Chondrocyte (in vitro differentiated cells): ENCODE results near the gene CDK6. TPM values are rescaled to one million over a fixed set of nuclear protein-coding genes. Genes with fewer than 3 reads are reported as not detected.

Experiments used
- DNase-seq: peaks from one replicate; pipeline ENCODE4 v3.0.0; 2021; ENCODE audit warnings: mixed read lengths, low spot score
- H3K27ac Mint-ChIP-seq: one replicate; pipeline ENCODE4 v1.8.0; 2021; ENCODE audit warnings: mild to moderate bottlenecking, moderate library complexity, mixed read lengths; ENCODE audit not compliant: unreplicated experiment
- H3K27me3 Mint-ChIP-seq: 2 replicates; pipeline ENCODE4 v1.8.0; 2021; ENCODE audit warnings: low read depth, mixed read lengths
- H3K36me3 Mint-ChIP-seq: 2 replicates; pipeline ENCODE4 v1.8.0; 2021; ENCODE audit warnings: low read depth, mixed read lengths
- H3K4me1 Mint-ChIP-seq: 2 replicates; pipeline ENCODE4 v1.8.0; 2021; ENCODE audit warnings: low read depth, mild to moderate bottlenecking, mixed read lengths
- H3K4me3 Mint-ChIP-seq: one replicate; pipeline ENCODE4 v1.8.0; 2021; ENCODE audit warnings: mild to moderate bottlenecking, moderate library complexity, mixed read lengths; ENCODE audit not compliant: unreplicated experiment
- H3K9me3 Mint-ChIP-seq: 2 replicates; pipeline ENCODE4 v1.8.0; 2021; ENCODE audit warnings: low read depth, mixed read lengths
- total RNA-seq: library from RNA; stranded (reverse); gene quantifications from 3 replicates; pipeline ENCODE4 v1.2.1, GENCODE V29; 2021
- TF ChIP-seq, protein P1 (sequence below): fragments of 200-600 bp; sonication (generic); IDR thresholded peaks from 2 replicates; pipeline ENCODE4 v1.5.0; 2021; ENCODE audit warnings: antibody characterized with exemption, mild to moderate bottlenecking, moderate library complexity

CDK6 gene
- total RNA-seq, 1 donor from 2014 or later, result 162 TPM

DNA sequence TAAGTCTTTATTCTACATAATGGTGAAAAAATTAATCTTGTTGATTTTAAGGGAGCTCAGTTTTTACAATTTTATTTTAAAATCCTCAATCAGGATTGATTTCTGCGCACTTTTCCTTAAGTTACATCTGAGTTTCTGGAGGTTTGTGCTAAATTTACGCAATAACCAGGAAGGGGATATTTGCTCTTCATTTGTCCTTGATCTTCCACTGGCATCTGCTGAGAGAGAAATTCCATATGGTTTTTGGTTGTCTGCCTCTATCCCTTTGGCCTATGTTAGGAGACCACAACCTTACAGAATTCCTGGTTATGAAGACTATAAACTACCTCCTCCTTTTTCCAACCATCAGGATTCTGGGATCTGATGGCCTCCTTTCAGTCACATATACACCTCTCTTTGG lies 20.1 kb upstream of the CDK6 start:
- Mint-ChIP-seq H3K27me3 (no peaks in the 10 kb centered on the region), H3K36me3 (no peaks in the 10 kb centered on the region), H3K4me3 (no peak overlapping the region), H3K9me3 (no peaks in the 10 kb centered on the region), H3K27ac (no peak overlapping the region), H3K4me1 (peaks cover 19% of the 10 kb centered on the region)
- TF ChIP-seq, protein P1, sequence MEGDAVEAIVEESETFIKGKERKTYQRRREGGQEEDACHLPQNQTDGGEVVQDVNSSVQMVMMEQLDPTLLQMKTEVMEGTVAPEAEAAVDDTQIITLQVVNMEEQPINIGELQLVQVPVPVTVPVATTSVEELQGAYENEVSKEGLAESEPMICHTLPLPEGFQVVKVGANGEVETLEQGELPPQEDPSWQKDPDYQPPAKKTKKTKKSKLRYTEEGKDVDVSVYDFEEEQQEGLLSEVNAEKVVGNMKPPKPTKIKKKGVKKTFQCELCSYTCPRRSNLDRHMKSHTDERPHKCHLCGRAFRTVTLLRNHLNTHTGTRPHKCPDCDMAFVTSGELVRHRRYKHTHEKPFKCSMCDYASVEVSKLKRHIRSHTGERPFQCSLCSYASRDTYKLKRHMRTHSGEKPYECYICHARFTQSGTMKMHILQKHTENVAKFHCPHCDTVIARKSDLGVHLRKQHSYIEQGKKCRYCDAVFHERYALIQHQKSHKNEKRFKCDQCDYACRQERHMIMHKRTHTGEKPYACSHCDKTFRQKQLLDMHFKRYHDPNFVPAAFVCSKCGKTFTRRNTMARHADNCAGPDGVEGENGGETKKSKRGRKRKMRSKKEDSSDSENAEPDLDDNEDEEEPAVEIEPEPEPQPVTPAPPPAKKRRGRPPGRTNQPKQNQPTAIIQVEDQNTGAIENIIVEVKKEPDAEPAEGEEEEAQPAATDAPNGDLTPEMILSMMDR, result no peak
- DNase-seq, result no peak

DNA sequence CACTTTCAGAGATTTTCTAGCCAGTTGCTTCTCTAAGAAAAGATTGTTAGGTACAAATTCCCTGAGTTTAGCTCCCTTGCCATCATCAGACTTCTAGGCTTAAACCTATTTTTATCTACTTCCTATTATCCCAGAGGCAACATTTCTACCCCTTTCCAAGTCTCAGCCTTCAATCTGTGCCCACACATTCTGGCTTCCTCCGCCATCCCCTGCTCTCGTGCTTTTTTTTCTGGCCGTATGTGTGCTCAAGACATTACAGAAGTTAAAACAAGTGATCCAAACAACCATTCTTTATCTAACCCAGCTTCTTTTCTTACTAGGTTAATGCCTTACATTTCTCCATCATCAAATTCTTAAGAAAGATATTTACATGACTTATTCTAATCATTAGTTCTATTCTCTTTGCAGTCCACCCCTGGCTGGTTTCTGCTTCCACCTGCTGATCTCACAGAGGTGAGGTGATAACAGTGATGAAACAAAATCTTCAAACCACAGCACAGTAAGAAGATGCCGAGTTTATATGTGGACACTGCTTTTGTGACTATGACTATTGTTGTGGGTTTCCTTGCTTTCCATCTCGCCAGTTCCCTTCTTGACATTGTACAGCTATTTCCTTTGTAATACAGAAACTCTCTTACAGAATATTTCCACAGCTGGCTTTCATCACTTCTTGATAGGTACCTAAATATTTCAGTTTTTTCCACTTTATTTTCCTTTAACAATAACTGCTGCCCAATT lies 18.3 kb upstream of the CDK6 start:
- TF ChIP-seq, protein P1, result no peak
- no peaks in the 10 kb centered on the region for H3K36me3 Mint-ChIP-seq
- H3K4me3 Mint-ChIP-seq, result no peak overlapping the region
- no peaks in the 10 kb centered on the region for H3K27me3 Mint-ChIP-seq
- no peak for DNase-seq
- H3K9me3 Mint-ChIP-seq, result no peaks in the 10 kb centered on the region
- peaks cover 18% of the 10 kb centered on the region for H3K4me1 Mint-ChIP-seq
- no peak overlapping the region for H3K27ac Mint-ChIP-seq

DNA sequence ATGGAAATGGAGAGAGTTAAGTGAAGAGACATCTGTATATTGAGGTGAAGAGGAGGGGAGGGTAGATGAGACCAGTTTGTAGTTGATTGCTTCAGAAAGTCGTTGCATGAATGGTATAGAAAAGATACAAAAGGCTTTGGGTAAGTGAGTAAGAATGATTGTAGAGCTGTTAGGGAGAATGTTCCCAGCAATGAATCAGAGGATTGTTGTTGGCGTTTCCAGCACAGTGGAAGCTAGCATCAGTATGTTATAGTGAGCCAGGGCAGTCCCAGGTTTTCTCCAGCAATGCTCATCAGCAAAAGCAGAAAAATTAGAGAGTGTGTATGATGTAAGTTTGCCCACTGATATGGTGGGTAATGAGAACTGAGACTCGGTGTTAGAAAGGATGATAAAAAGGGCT lies 15.4 kb upstream of the CDK6 start:
- H3K36me3 Mint-ChIP-seq, result no peaks in the 10 kb centered on the region
- no peaks in the 10 kb centered on the region for H3K9me3 Mint-ChIP-seq
- TF ChIP-seq, protein P1, result no peak
- no peaks in the 10 kb centered on the region for H3K27me3 Mint-ChIP-seq
- H3K4me3 Mint-ChIP-seq, result no peak overlapping the region
- DNase-seq, result no peak
- H3K4me1 Mint-ChIP-seq, result peaks cover 21% of the 10 kb centered on the region
- no peak overlapping the region for H3K27ac Mint-ChIP-seq

DNA sequence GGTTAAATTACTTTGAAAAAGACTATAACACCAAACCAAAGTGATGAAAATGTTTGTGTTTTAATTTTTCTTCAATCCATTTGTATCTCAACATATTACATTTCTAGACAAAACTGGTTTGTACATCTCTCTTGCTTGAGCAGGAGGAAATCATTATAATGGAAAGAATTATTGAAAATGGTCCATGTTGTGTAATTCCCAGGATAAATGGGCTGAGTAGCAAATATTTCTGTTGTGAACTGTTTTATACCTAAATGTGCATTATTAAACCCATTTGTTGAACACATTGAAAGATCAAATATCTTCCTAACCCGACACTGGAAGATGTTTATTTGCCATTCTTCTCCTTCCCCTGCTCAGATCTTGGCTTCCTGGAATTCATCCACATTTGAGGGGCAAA lies 14.1 kb upstream of the CDK6 start:
- no peaks in the 10 kb centered on the region for H3K27me3 Mint-ChIP-seq
- DNase-seq, result no peak
- H3K4me1 Mint-ChIP-seq, result peaks cover 21% of the 10 kb centered on the region
- no peak overlapping the region for H3K27ac Mint-ChIP-seq
- H3K9me3 Mint-ChIP-seq, result no peaks in the 10 kb centered on the region
- no peak overlapping the region for H3K4me3 Mint-ChIP-seq
- TF ChIP-seq, protein P1, result no peak
- H3K36me3 Mint-ChIP-seq, result no peaks in the 10 kb centered on the region

DNA sequence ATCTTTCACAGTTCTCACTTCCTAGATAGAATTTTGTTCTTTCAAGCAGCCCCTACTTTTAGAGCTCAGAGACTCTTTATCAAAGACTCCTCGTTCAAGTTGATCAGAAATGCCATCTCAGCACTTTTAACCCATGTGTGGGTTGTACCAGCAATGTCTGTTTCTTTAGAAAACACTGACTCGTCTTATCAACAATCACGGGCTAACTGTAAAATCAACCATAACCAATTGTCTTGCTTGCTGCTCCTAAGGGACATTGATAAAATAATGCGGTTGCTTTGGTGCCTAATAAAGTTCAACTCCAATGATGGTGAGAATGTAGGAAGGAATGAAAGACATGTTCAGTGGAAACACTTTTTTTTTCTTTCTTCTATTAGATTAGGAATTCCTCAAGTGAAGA lies 12.9 kb upstream of the CDK6 start:
- Mint-ChIP-seq H3K4me3 (no peak overlapping the region), H3K36me3 (no peaks in the 10 kb centered on the region), H3K27me3 (no peaks in the 10 kb centered on the region), H3K27ac (peak overlapping the region; percentile 38), H3K9me3 (no peaks in the 10 kb centered on the region), H3K4me1 (peaks cover 12% of the 10 kb centered on the region)
- DNase-seq, result no peak
- TF ChIP-seq, protein P1, result no peak
